HG02870 (cell line): ENCODE results near the gene UGGT1.

ENCODE experiments used
- ATAC-seq: cut with Tn5 transposase; IDR thresholded peaks from one replicate; pipeline ENCODE4 v1.9.1; 2021; ENCODE audit warnings: mild to moderate bottlenecking, moderate library complexity; ENCODE audit not compliant: unreplicated experiment

The UGGT1 gene

GRCh38 chr2:128103407-128103806, 12.4 kb downstream of the UGGT1 start:
- ATAC-seq = no peak

DNA sequence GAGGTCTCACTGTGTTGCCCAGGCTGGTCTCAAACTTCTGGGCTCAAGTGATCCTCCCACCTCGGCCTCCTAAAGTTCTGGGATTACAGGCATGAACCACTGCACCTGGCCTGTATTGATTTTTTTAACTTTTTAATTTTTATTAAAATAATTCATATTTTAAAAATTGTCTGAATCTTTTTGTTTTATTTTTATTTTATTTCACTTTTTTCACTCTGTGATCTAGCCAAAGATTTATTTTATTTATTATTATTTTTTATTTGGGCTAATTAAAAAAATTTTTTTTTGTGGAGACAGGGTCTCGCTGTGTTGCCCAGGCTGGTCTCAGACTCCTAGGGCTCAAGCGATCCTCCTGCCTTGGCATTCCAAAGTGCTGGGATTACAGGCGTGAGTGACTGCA, 14.1 kb downstream of the UGGT1 start:
- no peak for ATAC-seq

DNA sequence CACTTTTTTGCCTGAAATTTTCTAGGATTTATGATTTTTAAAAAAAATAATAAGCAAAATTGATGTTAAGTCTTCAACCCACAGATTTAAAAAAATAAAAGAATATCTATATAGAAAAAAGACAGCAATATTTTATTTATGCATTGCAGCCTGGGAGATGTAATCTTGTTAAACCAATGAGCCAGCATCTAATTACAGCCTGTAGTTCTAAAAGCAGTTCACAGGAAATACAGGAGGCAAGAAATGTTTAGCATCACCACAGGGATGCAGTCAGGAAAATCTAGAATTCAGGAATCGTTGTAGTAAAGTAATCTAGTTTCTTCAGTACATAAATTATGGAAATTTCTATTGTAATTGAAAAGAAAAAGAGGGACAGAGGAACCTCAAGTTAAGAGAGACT, 17.2 kb downstream of the UGGT1 start:
- ATAC-seq = no peak

DNA sequence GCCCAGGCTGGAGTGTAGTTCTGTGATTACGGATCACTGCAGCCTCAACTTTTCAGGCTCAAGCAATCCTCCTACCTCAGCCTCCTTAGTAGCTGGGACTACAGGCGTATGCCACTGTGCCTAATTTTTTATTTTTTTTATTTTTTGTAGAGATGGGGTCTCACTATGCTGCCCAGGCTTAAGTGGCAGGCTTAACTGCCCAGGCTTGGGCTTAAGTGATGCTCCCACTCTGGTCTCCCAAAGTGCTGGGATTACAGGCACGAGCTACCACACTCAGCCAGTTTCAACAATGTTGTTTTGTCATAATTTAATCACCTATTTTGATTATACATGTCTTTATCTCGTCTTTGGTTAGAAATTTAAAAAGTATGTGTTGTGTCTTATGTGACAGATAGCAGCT, 18.2 kb downstream of the UGGT1 start:
- no peak for ATAC-seq

DNA sequence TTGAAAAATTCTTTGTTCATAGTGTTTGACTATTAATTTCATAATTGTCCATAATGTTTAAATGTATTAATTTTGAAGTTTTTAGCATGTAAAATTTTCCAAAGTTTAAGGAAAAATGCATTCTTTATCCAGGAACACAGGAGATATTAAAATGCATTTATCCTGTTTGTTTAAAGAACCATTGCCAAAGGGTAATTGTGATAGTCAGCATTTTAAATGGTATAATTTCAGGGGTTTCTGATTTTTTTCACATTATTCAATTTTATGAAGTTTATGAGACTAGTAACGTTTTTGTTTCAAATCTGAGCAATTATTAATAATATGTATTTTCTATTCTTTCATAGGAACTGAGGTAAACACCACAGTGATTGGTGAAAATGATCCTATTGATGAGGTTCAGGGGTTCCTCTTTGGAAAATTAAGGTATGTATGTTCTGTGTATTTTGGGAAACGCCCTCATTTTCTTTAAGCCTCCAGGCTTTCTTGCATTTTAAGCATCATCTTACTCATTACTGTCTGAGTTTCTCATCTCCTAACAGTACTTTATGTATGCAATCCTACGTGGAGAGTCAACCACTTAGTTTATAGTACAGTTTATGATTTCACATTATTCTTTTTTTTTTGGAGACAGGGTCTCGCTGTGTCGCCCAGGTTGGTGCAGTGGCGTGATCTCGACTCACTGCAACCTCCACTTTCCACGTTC, 25.1 kb downstream of the UGGT1 start:
- no peak for ATAC-seq

DNA sequence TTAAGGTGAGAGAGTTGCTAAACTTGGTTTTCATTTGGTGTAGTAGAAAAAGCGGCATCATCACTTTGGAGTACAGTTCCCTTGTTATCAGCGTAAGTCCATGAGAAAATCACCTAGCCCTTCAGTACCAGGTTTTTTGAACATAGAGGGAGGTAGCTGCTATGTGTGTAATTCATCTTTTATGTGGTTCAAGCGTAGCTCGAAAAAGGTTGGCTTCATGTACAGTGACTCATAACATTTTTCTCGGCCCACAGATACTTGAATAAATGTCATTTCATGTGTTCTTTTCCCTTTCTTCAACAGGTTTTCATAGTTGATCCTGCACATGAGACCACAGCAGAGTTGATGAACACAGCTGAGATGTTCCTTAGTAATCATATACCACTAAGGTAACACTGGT, 43.6 kb downstream of the UGGT1 start:
- no peak for ATAC-seq

- no peak for ATAC-seq
Observed at GRCh38 chr2:128137094-128137616, 46.2 kb downstream of the UGGT1 start.

DNA sequence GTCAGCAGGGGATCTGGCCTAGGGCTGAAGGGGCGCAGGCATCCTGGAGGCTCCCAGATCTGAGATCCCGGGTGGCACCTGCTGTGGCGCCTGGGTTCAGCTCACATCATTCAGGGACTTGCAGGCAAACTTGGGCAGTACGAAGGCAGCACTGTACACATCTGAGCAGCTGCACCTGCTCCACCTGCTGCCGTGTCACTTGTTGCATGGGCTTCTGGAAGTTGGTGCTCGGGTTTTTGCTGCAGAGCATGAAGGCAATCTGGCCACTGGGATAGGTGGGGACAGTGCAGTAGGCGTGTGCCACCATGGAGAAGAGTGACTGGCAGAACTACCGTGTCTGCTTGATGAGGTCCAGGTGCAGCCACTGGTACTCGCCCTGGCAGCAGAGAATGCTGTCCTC, 48.6 kb downstream of the UGGT1 start:
- ATAC-seq = no peak

GRCh38 chr2:128145651-128146050, 54.7 kb downstream of the UGGT1 start:
- no peak for ATAC-seq

DNA sequence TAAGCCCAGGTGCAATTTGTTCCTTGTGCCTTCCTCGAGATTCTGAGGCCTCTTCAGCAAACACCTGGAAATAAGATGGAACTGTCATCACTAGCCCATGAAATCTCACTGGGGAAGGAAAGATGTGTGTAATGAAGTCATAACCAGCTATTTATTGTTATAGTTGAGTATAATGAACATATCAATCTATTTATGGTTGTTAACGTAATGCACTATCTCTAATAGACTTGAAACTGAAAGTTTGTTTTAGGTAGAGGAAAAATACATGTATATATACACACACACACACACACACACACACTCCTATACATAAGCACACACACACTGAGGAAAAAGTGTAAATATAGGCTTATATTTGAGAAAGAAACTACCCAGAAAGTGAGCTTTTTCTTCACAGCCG, 62.8 kb downstream of the UGGT1 start:
- ATAC-seq = no peak

DNA sequence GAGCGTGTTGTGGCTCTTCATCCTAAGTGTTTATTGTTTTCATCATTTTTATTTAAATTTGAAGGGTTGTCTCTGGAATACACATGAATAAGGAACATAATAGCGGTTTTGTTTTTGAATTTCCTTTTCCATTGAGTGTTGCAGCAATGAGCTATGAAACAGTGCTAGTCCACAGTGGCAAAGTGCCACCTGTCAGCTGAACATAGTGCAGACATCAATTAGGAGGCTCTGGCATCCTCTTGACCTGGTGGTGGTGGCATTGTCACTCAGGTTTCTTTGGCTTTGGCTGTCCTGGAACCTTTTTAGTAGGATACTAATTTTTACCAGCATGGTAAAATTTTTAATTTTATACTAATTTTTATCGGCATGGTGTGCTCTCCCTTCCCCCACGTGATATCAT, 63.2 kb downstream of the UGGT1 start:
- no peak for ATAC-seq

DNA sequence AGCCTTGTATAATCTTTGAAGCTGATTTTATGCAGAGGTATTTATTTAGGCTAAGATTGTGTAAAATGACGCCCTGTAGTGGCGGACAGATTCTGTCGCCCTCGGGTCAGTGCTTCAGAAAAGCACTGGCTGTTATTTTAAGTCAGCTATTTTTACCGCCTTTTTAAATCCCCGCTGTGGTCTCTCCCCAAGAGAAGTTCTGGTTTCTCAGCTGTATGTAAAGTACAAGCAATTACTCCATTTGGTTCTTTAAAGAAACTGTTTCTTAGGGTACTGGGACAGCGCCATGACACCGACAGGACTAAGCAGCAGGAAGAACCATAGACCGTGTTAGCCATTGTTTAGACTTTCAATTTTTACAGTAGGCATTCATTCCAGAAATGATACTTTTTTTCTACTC, 65.0 kb downstream of the UGGT1 start:
- no peak for ATAC-seq

GRCh38 chr2:128156812-128157211, 65.8 kb downstream of the UGGT1 start:
- ATAC-seq = no peak

DNA sequence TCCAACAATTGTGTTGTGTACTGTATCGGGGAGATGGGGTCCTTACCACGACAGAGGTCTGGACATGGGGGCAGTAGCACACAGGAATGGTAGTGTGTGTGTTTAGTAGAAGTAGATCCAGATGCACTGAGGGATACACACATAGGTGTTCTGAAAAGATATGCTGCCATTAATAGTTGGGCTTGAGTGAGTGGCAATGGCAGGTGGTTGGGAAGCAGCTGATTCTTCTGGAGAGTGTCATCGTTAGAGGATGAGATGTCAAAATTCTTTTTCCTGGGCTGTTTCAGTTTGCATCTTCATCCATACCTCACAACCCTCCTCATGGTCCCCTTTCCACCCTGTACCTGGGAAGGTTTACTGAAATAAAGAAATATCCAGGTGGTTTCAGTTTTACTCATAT, 66.6 kb downstream of the UGGT1 start:
- no peak for ATAC-seq

- no peak for ATAC-seq
Observed at GRCh38 chr2:128158176-128158575, 67.2 kb downstream of the UGGT1 start.

DNA sequence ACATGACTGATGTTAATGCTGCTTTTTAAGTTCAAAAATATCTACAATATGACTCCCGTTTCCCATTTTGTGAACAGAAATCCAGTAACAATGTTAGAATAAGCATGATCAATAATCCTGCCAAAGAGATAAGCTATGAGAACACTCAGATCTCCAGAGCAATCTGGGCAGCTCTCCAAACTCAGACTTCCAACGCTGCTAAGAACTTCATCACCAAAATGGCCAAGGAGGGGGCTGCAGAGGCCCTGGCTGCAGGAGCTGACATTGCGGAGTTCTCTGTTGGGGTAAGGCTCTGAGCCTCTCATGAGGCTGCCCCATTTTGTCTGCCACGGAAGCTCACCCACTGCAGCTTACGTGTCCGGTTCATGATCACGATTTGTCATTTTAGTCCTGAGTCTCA, 68.4 kb downstream of the UGGT1 start:
- ATAC-seq = no peak

GRCh38 chr2:128160616-128161275, 69.7 kb downstream of the UGGT1 start:
- no peak for ATAC-seq

DNA sequence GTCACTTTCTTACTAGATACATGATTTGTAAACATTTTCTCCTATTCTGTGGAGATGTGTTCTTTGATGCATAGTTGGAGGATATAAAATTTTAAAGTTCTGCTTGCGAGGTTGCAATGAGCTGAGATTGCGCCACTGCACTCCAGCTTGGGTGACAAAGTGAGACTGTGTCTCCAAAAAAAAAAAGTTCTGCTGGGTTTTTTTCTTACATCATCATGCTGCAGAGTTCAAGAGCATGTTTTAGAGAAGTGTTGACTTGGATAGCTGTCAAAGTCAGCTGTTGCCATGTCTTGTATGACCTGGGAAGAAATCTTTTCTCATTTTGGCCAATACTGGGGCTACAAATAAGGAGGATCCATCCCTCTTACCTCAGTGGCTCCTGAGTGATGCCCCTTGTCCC, 71.3 kb downstream of the UGGT1 start:
- ATAC-seq = no peak

GRCh38 chr2:128164311-128164710, 73.3 kb downstream of the UGGT1 start:
- ATAC-seq = no peak

GRCh38 chr2:128166746-128167353, 75.8 kb downstream of the UGGT1 start:
- no peak for ATAC-seq

GRCh38 chr2:128169094-128169493, 78.1 kb downstream of the UGGT1 start:
- ATAC-seq = no peak

DNA sequence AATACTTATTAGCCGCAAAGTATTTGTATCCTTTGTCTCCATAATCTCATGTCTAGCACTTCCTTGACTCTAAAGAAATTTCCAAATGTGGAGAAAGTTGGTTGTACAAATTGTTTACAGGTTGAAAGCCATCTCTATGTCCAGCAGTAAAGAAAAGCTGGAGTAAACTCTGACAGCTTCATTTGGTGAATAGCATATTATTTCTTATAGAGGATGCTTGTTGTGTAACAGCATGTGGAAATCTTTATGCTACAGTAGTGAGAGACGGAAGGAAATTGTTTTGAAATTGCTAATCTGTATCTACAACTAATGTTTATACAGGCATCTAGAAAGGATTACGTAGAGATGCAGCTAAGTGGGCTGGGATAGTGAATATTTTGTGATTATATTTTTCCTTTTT, 78.5 kb downstream of the UGGT1 start:
- ATAC-seq = no peak
